BJ (cell line): ENCODE data around the gene SLC43A2. TPM values are rescaled to one million over a fixed set of nuclear protein-coding genes. Genes with fewer than 3 reads are reported as not detected.
"Not testable (repeated sequence)": the region's sequence is repeated elsewhere in the genome, so short reads cannot be mapped to it uniquely, and the experiment has no call there.

Experiments
- CTCF ChIA-PET: fragments of 350-600 bp; formaldehyde crosslinking; extraction: SDS; loops from one replicate; lab custom pipeline; 2021; ENCODE audit warnings: antibody characterized with exemption, inconsistent platforms; lab: Yijun Ruan, JAX
- POLR2A ChIA-PET: fragments of 300-600 bp; sonication (Branson Sonifier 250); formaldehyde crosslinking; extraction: SDS; loops from one replicate; lab custom pipeline; 2021; ENCODE audit warnings: antibody characterized with exemption; lab: Charles Lee
- DNase-seq: peaks from one replicate; pipeline ENCODE4 v3.0.0-alpha.2; 2011; ENCODE audit warnings: low read depth
- H3K27me3 ChIP-seq: 2 replicates; pipeline ENCODE4 v1.6.0; 2011; ENCODE audit warnings: low read length; ENCODE audit not compliant: control insufficient read depth, insufficient read depth
- H3K36me3 ChIP-seq: 2 replicates; pipeline ENCODE4 v1.5.1; 2011; ENCODE audit warnings: low read length; ENCODE audit not compliant: control insufficient read depth, insufficient read depth
- H3K4me3 ChIP-seq: 2 replicates; pipeline ENCODE4 v1.5.1; 2011; ENCODE audit warnings: low read depth, mild to moderate bottlenecking, control low read depth, low read length
- polyA plus RNA-seq: library from polyadenylated mRNA; depleted of rRNA; stranded (reverse); fragments of >200 nt; gene quantifications from 2 replicates; pipeline ENCODE4 v1.2.3, GENCODE V29; 2011
- TF ChIP-seq, protein P1 (sequence below): IDR thresholded peaks from 2 replicates; pipeline ENCODE4 v1.5.1; 2011; ENCODE audit warnings: low read depth, mild to moderate bottlenecking, control low read depth, inconsistent platforms, low read length, moderate library complexity; ENCODE audit not compliant: insufficient read depth

The SLC43A2 gene
- polyA plus RNA-seq, 1 experiment, result 8.9 TPM

DNA sequence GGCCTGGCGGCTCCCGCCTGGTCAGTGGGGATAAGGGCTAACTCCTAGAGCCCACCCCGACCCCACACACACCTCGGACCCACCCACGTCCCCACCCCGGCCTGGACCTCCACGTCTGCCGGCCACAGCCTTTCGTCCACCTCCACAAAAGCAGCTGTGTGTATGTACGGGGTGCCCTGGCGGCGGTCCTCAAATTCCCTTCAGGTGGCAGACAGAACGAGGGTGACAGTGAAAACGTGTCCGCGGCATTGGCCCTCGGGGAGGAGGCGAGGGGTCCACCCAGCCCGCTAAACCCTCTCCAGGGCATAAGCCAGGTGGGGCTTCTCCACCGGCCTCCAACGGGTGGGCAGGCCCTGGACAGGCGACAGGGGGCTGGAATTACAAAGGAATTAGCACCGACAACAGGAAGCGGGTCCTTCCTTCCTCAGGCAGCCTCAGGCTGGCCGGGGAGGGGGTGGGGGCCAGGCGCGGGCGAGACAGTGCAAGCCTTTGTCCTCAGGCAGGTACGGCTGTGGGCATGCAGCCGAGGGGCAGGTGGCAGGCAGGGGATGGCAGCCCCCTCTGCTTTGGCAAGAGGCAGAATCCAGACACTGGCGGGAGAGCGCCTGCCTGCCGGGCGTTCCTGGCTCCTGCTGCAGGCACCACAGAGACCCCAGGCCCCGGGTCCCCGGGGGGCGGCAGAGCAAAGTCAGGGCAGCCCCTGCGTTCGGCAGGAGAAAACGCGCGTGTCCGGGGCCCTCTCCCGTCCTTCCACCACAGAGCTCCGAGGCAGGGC, 53.8 kb downstream of the SLC43A2 start:
- CTCF ChIA-PET, result interaction anchor here (0.6 to 2.7 kb wide), 28 partner anchors 9 to 378 kb away, joined by 3 to 64 read pairs (median 4); partner anchors contain the start of genes INPP5K, PITPNA, RILP and SCARF1
- no peak for DNase-seq
- Histone ChIP-seq H3K36me3 (no peaks in the 10 kb centered on the region), H3K4me3 (no peak overlapping the region), H3K27me3 (no peaks in the 10 kb centered on the region)
- TF ChIP-seq, protein P1, sequence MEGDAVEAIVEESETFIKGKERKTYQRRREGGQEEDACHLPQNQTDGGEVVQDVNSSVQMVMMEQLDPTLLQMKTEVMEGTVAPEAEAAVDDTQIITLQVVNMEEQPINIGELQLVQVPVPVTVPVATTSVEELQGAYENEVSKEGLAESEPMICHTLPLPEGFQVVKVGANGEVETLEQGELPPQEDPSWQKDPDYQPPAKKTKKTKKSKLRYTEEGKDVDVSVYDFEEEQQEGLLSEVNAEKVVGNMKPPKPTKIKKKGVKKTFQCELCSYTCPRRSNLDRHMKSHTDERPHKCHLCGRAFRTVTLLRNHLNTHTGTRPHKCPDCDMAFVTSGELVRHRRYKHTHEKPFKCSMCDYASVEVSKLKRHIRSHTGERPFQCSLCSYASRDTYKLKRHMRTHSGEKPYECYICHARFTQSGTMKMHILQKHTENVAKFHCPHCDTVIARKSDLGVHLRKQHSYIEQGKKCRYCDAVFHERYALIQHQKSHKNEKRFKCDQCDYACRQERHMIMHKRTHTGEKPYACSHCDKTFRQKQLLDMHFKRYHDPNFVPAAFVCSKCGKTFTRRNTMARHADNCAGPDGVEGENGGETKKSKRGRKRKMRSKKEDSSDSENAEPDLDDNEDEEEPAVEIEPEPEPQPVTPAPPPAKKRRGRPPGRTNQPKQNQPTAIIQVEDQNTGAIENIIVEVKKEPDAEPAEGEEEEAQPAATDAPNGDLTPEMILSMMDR, result no peak
- POLR2A ChIA-PET, result no interaction called here

DNA sequence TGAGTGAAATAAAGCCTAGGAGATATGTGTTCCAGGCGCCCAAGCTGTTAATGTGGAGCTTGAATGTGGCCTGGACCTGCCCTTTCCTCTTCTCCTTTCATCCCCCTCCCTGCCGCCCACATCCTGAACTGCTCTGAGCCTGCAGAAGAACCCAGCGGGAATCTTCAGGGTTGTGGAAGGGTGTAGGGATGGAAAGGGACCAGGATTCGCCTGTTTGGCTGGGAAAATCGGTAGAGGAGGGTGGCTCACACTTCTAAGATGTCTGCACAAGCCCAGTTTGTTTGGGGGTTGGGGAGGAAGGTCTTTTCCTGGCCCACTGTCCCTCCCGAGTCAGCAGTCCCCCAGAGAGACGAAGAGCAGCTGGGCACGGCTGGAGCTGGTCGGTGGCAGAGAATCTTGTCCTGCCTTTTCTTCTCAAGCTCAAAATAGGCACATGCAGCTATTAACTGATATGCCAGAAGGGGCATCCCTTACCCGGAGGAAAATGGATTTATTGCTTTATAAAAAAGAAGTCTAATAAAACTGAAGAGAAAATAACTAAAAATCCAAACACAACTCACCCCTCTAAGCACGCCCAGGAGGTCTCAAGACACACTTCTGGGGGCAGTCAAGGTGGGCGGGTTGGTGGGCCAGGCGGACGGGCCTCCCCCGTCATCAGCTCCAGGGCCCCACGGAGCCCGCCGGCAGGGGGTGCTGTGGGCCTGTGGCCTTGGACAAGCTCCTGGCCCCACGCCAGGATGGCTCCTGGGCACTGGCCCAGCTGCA, 54.5 kb downstream of the SLC43A2 start:
- TF ChIP-seq, protein P1, result peak; percentile 97
- no peak for DNase-seq
- Histone ChIP-seq H3K27me3 (no peaks in the 10 kb centered on the region; the same call in 1 of the 2 replicates), H3K36me3 (no peaks in the 10 kb centered on the region), H3K4me3 (no peak overlapping the region)
- POLR2A ChIA-PET, result interaction anchor here (0.7 kb wide), 1 partner anchor 209 kb away, joined by 5 read pairs; no protein-coding TSS in a partner anchor
- CTCF ChIA-PET, result interaction anchor here (0.5 to 2.7 kb wide), 31 partner anchors 7 to 421 kb away, joined by 3 to 64 read pairs (median 4); partner anchors contain the start of genes INPP5K, PITPNA, RILP and SCARF1

DNA sequence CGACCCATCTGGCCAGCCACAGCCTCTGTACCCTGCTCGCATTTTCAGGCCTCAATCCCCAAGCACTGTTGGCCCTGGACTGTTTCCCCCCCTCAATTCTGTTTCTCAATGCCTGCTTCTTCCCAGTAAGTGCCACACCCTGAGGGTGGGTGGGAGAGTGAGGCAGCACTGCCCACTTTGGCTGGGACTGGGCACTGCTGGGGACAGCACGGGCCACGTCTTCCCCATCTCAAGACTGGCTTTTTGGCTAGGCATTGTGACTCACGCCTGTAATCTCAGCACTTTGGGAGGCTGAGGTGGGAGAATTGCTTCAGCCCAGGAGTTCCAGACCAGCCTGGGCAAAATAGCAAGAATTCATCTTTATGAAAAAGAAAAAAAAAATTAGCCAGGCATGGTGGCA, 56.0 kb downstream of the SLC43A2 start:
- H3K4me3 ChIP-seq, H3K36me3 ChIP-seq, H3K27me3 ChIP-seq, POLR2A ChIA-PET, DNase-seq: not testable (repeated sequence)
- CTCF ChIA-PET, result interaction anchor here (0.8 to 2.4 kb wide), 5 partner anchors 43 to 76 kb away, joined by 3 to 64 read pairs (median 6); partner anchors contain the start of genes RILP and SLC43A2

DNA sequence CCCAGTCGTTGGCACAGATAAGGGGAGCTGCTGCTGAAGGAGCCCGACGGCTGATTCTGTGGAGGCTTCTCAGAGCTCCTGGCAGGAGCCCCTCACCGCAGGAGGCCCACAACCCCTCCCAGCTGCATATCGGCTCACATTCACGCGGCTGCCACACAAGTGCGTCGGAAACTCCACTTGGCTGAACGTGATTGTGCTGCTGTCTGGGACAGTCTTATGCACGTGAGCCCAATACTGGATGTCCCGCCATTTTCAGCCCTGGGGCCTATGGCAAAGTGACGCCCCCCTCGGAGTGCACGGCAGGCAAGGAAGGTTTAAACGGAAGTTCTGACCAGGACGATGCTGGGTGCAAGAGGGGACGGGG, 57.3 kb downstream of the SLC43A2 start:
- CTCF ChIA-PET, result interaction anchor here (1.0 to 1.2 kb wide), 2 partner anchors 58 to 59 kb away, joined by 3 to 5 read pairs; partner anchors contain the start of gene SLC43A2
- no peaks in the 10 kb centered on the region for H3K36me3 ChIP-seq
- no peak for DNase-seq
- TF ChIP-seq, protein P1, result no peak
- POLR2A ChIA-PET, result no interaction called here
- no peak overlapping the region for H3K4me3 ChIP-seq
- H3K27me3 ChIP-seq, result no peaks in the 10 kb centered on the region; the same call in 1 of the 2 replicates

DNA sequence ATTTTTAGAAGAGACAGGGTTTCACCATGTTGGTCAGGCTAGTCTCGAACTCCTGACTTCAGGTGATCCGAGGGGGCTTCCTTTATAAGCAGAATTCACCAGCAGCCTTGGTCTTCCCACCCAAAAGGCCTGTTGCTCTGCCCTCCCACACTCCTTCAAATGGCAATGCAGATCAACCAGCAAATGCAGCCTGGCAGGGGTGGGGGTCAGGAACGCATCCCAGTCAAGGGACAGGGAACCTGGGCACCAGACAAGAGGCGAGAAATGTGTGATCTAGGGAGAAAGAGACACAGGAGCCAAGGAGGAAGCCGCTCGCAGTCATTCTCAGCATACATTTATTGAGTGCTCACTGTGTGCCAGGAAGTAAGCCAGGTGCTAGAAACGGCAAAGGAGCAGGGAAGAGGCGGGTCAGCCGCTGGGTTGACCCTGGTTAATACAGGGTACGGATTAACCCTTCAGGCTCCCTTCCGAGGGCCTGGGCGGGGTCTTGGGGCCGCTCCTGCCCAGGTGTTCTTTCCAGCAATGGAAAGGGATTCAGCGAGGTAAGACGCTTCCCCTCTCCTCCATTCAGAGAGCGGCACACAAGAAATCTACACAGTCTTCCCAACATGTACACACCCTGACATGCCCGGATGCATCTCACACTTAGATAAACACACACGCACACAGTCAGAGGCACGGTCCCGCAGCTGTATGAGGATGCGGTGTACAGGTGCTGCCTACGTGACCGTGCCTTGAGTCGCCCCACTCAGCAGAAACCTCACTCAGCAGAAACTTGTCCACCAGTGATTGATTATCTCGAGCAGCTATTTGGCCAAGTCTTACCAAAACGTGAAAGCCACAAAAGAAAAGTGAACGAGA, 59.5 kb downstream of the SLC43A2 start:
- Histone ChIP-seq H3K4me3 (no peak overlapping the region), H3K36me3 (no peaks in the 10 kb centered on the region), H3K27me3 (no peaks in the 10 kb centered on the region; the same call in 1 of the 2 replicates)
- POLR2A ChIA-PET, result no interaction called here
- DNase-seq, result no peak
- TF ChIP-seq, protein P1, result no peak
- CTCF ChIA-PET, result interaction anchor here (0.8 kb wide), 1 partner anchor 60 kb away, joined by 3 read pairs; no protein-coding TSS in a partner anchor
